Endothelial cell of umbilical vein (primary cell): Measurements from ENCODE around the gene UPK3A. TPM values are rescaled to one million over a fixed set of nuclear protein-coding genes. Genes with fewer than 3 reads are reported as not detected.

Source experiments
- BruUV-seq: library from RNA; stranded (reverse); fragments of 400-500 nt; replicated peaks from 2 replicates; lab custom pipeline; 2021; lab: Mats Ljungman, UMichigan
- CTCF ChIA-PET: fragments of 300-600, 350-600 bp; sonication (Branson Sonifier 250); formaldehyde crosslinking; loops from one replicate; lab custom pipeline; 2021; ENCODE audit warnings: antibody characterized with exemption, inconsistent platforms; lab: Charles Lee
- POLR2A ChIA-PET: fragments of 300-600, 350-600 bp; sonication (Branson Sonifier 250); formaldehyde crosslinking; loops from one replicate; lab custom pipeline; 2021; ENCODE audit warnings: antibody characterized with exemption, inconsistent platforms; lab: Charles Lee
- DNase-seq: peaks from one replicate; pipeline ENCODE4 v3.0.0-alpha.2; 2011; ENCODE audit warnings: low read depth, low spot score
- FAIRE-seq: peaks from 2 replicates; lab custom pipeline; 2011; peaks lifted over from hg19 to GRCh38; lab: Jason Lieb, UNC
- H2AFZ ChIP-seq: 2 replicates; pipeline ENCODE4 v1.6.0; 2012; ENCODE audit warnings: low read depth, low read length, control low read depth, inconsistent platforms
- H3K27ac ChIP-seq: 2 replicates; pipeline ENCODE4 v1.5.1; 2011; ENCODE audit warnings: low read depth, mild to moderate bottlenecking, control low read depth, low read length, moderate library complexity; ENCODE audit not compliant: insufficient read depth
- H3K27me3 ChIP-seq, 2 experiments: 2 replicates each; pipeline versions ENCODE4 v1.6.0 to v1.6.1; 2011; ENCODE audit warnings: low read length in 2 of 2, mixed read lengths in 1 of 2; ENCODE audit not compliant: control insufficient read depth in 2 of 2, insufficient read depth in 2 of 2
- H3K36me3 ChIP-seq, 2 experiments: 2 replicates in 1 of 2; 3 replicates in 1 of 2; pipeline ENCODE4 v1.5.1; 2011; ENCODE audit warnings: low read length in 2 of 2, mild to moderate bottlenecking in 1 of 2, moderate library complexity in 1 of 2; ENCODE audit not compliant: control insufficient read depth in 2 of 2, insufficient read depth in 2 of 2; ENCODE audit errors: extremely low read depth in 1 of 2
- H3K4me1 ChIP-seq: 3 replicates; pipeline ENCODE4 v1.5.1; 2011; ENCODE audit warnings: mild to moderate bottlenecking, low read length; ENCODE audit not compliant: control insufficient read depth, insufficient read depth; ENCODE audit errors: extremely low read depth
- H3K4me2 ChIP-seq: 2 replicates; pipeline ENCODE4 v1.6.1; 2011; ENCODE audit warnings: low read length, control low read depth, mixed read lengths; ENCODE audit not compliant: insufficient read depth
- H3K4me3 ChIP-seq, 3 experiments: fragments of 200-600 bp in 1 of 3; sonication (generic), shearing (Covaris generic) in 1 of 3; replicated peaks in 1 of 3; 2 replicates each; pipeline ENCODE4 v1.5.1; 2011 to 2016; ENCODE audit warnings: control low read depth in 3 of 3, low read length in 3 of 3, mild to moderate bottlenecking in 2 of 3, inconsistent platforms in 1 of 3, low read depth in 1 of 3, moderate library complexity in 1 of 3; ENCODE audit not compliant: insufficient read depth in 1 of 3
- H3K79me2 ChIP-seq: 2 replicates; pipeline ENCODE4 v1.6.0; 2012; ENCODE audit warnings: low read length, inconsistent platforms; ENCODE audit not compliant: control insufficient read depth, insufficient read depth
- H3K9ac ChIP-seq: replicated peaks from 2 replicates; pipeline ENCODE3; 2011; ENCODE audit warnings: low read length, control low read depth; ENCODE audit not compliant: insufficient read depth; ENCODE audit errors: extremely low read depth
- H3K9me1 ChIP-seq: replicated peaks from 3 replicates; pipeline ENCODE4 v1.6.0; 2011; ENCODE audit warnings: mild to moderate bottlenecking, low read length; ENCODE audit not compliant: control insufficient read depth, insufficient read depth; ENCODE audit errors: extremely low read depth
- H3K9me3 ChIP-seq: replicated peaks from 2 replicates; pipeline ENCODE4 v1.5.1; 2012; ENCODE audit warnings: low read length, inconsistent platforms; ENCODE audit not compliant: control insufficient read depth, insufficient read depth
- H4K20me1 ChIP-seq: replicated peaks from 2 replicates; pipeline ENCODE3; 2011; ENCODE audit warnings: mild to moderate bottlenecking, low read length; ENCODE audit not compliant: control insufficient read depth, insufficient read depth; ENCODE audit errors: extremely low read depth
- EZH2 ChIP-seq: IDR thresholded peaks from 2 replicates; pipeline ENCODE4 v1.6.1; 2012; ENCODE audit warnings: borderline replicate concordance, low read depth, mild to moderate bottlenecking, moderate library complexity, low read length, inconsistent platforms; ENCODE audit not compliant: severe bottlenecking
- FOS ChIP-seq: IDR thresholded peaks from 2 replicates; pipeline ENCODE4 v1.6.1; 2011; ENCODE audit warnings: mild to moderate bottlenecking, low read length, moderate library complexity, borderline replicate concordance; ENCODE audit not compliant: insufficient read depth
- GATA2 ChIP-seq: IDR thresholded peaks from 2 replicates; pipeline ENCODE4 v1.7.0; 2011; ENCODE audit warnings: low read depth, mild to moderate bottlenecking, moderate library complexity, mixed read lengths, low read length; ENCODE audit not compliant: insufficient read length, insufficient read depth
- JUN ChIP-seq: IDR thresholded peaks from 2 replicates; pipeline ENCODE4 v1.6.1; 2011; ENCODE audit warnings: borderline replicate concordance, low read depth; ENCODE audit not compliant: insufficient read length, insufficient read depth
- MYC ChIP-seq: IDR thresholded peaks from one replicate; pipeline ENCODE4 v1.6.1; 2011; ENCODE audit warnings: mild to moderate bottlenecking, low read depth, low read length
- POLR2A ChIP-seq: IDR thresholded peaks from 2 replicates; pipeline ENCODE4 v1.6.1; 2012; ENCODE audit warnings: low read depth, mild to moderate bottlenecking, control low read depth, low read length
- dilution Hi-C: fragments of 300-500 bp; cut with MboI; formaldehyde crosslinking; loops from one replicate; pipeline ENCODE4 v1.15.0; 2019; ENCODE audit warnings: low sequenced_read_pairs; ENCODE audit not compliant: extremely low pct_ligation_motif_present
- intact Hi-C: fragments of 100-400 bp; cut with micrococcal nuclease; formaldehyde crosslinking; loops from one replicate; pipeline ENCODE4 v1.10.0; 2022
- polyA plus RNA-seq, 4 experiments: library from polyadenylated mRNA; depleted of rRNA in 3 of 4; stranded (reverse) in 3 of 4; unstranded in 1 of 4; fragments of >200 nt; gene quantifications; 2 replicates each; pipeline versions ENCODE4 v1.2.1 to v1.2.3, GENCODE V29; 2011 to 2012; ENCODE audit warnings: missing spikeins in 1 of 4
- total RNA-seq: library from RNA; stranded (reverse); gene quantifications from 2 replicates; pipeline ENCODE4 v1.2.3, GENCODE V29; 2021
- TF ChIP-seq, protein P1 (sequence below), 2 donors: IDR thresholded peaks; 1 replicate in 1 of 2; 2 replicates in 1 of 2; pipeline ENCODE4 v1.5.1; 2011; ENCODE audit warnings: low read length in 2 of 2, mild to moderate bottlenecking in 2 of 2, moderate library complexity in 2 of 2, control low read depth in 1 of 2, inconsistent platforms in 1 of 2, low read depth in 1 of 2; ENCODE audit not compliant: insufficient read depth in 1 of 2; ENCODE audit errors: extremely low read depth in 1 of 2
- TF ChIP-seq, protein P2 (sequence below): IDR thresholded peaks from 2 replicates; pipeline ENCODE4 v1.6.1; 2011; ENCODE audit not compliant: insufficient read depth, insufficient read length

The UPK3A gene
- total and polyA plus RNA-seq, 2 donors (not counting 3 experiments of a cell fraction or from before 2014, with no cell fraction given), result not detected

DNA sequence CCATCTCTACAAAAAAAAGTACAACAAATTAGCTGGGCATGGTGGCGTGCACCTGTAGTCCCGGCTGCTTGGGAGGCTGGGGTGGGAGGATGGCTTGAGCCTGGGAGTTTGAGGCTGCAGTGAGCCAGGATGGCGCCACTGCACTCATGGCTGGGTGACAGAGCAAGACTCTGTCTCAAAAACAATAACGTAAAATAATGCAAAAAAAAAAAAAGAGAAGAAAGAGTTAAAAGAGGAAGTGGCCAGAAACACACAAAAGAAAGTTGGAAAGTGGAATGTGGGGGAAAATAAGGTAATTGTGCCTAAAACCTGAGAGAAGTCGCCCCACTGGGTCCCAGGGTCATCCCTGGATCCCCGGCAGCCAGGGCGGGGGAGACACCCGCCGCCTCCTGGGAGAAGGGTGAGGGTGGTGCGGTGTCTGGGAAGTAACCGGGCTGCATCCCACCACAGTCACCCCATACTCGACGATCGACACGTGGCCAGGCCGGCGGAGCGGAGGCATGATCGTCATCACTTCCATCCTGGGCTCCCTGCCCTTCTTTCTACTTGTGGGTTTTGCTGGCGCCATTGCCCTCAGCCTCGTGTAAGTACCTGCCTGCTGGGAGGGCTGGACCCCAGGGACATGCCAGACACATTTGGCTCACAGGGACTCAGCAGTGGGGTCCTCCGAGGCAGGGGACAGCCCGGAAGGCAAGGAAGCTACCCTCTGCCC lies 8.1 kb downstream of the UPK3A start:
- no peak overlapping the region for H3K4me2 ChIP-seq
- BruUV-seq, result no TSS peak
- H2AFZ ChIP-seq, result no peak overlapping the region
- H3K27me3 ChIP-seq, result peaks cover 0 to 2% of the 10 kb centered on the region in 2 experiments
- ChIA-PET CTCF (no interaction called here), POLR2A (no interaction called here)
- no peaks in the 10 kb centered on the region for H3K9me1 ChIP-seq
- no peaks in the 10 kb centered on the region for H3K9me3 ChIP-seq
- H3K4me3 ChIP-seq, result no peak overlapping the region
- H3K79me2 ChIP-seq, result no peaks in the 10 kb centered on the region
- H4K20me1 ChIP-seq, result no peaks in the 10 kb centered on the region
- TF ChIP-seq MYC, result no peak
- TF ChIP-seq JUN, result no peak
- no peak for TF ChIP-seq EZH2
- no peak for TF ChIP-seq GATA2
- no peak for TF ChIP-seq POLR2A
- no peak for TF ChIP-seq FOS
- TF ChIP-seq, protein P1, sequence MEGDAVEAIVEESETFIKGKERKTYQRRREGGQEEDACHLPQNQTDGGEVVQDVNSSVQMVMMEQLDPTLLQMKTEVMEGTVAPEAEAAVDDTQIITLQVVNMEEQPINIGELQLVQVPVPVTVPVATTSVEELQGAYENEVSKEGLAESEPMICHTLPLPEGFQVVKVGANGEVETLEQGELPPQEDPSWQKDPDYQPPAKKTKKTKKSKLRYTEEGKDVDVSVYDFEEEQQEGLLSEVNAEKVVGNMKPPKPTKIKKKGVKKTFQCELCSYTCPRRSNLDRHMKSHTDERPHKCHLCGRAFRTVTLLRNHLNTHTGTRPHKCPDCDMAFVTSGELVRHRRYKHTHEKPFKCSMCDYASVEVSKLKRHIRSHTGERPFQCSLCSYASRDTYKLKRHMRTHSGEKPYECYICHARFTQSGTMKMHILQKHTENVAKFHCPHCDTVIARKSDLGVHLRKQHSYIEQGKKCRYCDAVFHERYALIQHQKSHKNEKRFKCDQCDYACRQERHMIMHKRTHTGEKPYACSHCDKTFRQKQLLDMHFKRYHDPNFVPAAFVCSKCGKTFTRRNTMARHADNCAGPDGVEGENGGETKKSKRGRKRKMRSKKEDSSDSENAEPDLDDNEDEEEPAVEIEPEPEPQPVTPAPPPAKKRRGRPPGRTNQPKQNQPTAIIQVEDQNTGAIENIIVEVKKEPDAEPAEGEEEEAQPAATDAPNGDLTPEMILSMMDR (IDR thresholded peaks at IDR 0.05; ENCODE audit: extremely low read depth in 1 of 2, insufficient read depth in 1 of 2, low read depth in 1 of 2, low read length in 2 of 2), result no peak
- TF ChIP-seq, protein P2, sequence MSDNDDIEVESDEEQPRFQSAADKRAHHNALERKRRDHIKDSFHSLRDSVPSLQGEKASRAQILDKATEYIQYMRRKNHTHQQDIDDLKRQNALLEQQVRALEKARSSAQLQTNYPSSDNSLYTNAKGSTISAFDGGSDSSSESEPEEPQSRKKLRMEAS, result no peak
- dilution Hi-C loops, result no loop called here
- no peaks in the 10 kb centered on the region for H3K4me1 ChIP-seq
- no peak overlapping the region for H3K27ac ChIP-seq
- H3K9ac ChIP-seq, result no peak overlapping the region
- no peaks in the 10 kb centered on the region for H3K36me3 ChIP-seq
- DNase-seq, result no peak
- FAIRE-seq, result no peak
- intact Hi-C loops, result no loop called here
